GM20000 (cell line): ENCODE data around the gene CCL17.
"Not testable (repeated sequence)": the region's sequence is repeated elsewhere in the genome, so short reads cannot be mapped to it uniquely, and the experiment has no call there.

ENCODE experiments used
- DNase-seq: peaks from one replicate; pipeline ENCODE4 v3.0.0; 2012; ENCODE audit warnings: low spot score
- CTCF ChIP-seq: IDR thresholded peaks from 2 replicates; pipeline ENCODE4 v1.5.1; 2012; ENCODE audit warnings: mild to moderate bottlenecking, control low read depth; ENCODE audit errors: extremely low read depth, missing control alignments

The CCL17 gene

GRCh38 chr16:57394444-57394843, 10.1 kb upstream of the CCL17 start:
- no peak for DNase-seq
- TF ChIP-seq CTCF, result no peak

- TF ChIP-seq CTCF, result no peak
- no peak for DNase-seq
Measured at GRCh38 chr16:57395026-57395425, 9.5 kb upstream of the CCL17 start.

- DNase-seq, result no peak
- TF ChIP-seq CTCF, result no peak
Measured at GRCh38 chr16:57396786-57397185, 7.8 kb upstream of the CCL17 start.

GRCh38 chr16:57397493-57397892, 7.1 kb upstream of the CCL17 start:
- not testable (repeated sequence) for DNase-seq

- TF ChIP-seq CTCF, result no peak
- no peak for DNase-seq
Measured at GRCh38 chr16:57401943-57402640, 2.5 kb upstream of the CCL17 start.

- no peak for DNase-seq
- no peak for TF ChIP-seq CTCF
Measured at GRCh38 chr16:57405097-57405496, 530 bp downstream of the CCL17 start.

GRCh38 chr16:57406881-57407280, 2.3 kb downstream of the CCL17 start:
- no peak for TF ChIP-seq CTCF
- DNase-seq, result no peak
